T-helper 1 cell treated with Interleukin-12 subunit alpha and Interleukin-12 subunit beta and Interleukin-4 antibody, amounts not matched to agents 30 ng/mL and 1 ng/mL, for 36 hours (primary cell): ENCODE results near the gene TPRN. TPM values are rescaled to one million over a fixed set of nuclear protein-coding genes. Genes with fewer than 3 reads are reported as not detected.

Source experiments
- intact Hi-C: fragments of 100-400 bp; cut with micrococcal nuclease; formaldehyde crosslinking; loops from one replicate; pipeline ENCODE4 v1.15.1; 2024
- total RNA-seq: library from RNA; stranded (reverse); gene quantifications from 2 replicates; pipeline ENCODE4 v1.2.3, GENCODE V29; 2022

TPRN gene
- total RNA-seq, 1 donor from 2014 or later, result 9.5 TPM

DNA sequence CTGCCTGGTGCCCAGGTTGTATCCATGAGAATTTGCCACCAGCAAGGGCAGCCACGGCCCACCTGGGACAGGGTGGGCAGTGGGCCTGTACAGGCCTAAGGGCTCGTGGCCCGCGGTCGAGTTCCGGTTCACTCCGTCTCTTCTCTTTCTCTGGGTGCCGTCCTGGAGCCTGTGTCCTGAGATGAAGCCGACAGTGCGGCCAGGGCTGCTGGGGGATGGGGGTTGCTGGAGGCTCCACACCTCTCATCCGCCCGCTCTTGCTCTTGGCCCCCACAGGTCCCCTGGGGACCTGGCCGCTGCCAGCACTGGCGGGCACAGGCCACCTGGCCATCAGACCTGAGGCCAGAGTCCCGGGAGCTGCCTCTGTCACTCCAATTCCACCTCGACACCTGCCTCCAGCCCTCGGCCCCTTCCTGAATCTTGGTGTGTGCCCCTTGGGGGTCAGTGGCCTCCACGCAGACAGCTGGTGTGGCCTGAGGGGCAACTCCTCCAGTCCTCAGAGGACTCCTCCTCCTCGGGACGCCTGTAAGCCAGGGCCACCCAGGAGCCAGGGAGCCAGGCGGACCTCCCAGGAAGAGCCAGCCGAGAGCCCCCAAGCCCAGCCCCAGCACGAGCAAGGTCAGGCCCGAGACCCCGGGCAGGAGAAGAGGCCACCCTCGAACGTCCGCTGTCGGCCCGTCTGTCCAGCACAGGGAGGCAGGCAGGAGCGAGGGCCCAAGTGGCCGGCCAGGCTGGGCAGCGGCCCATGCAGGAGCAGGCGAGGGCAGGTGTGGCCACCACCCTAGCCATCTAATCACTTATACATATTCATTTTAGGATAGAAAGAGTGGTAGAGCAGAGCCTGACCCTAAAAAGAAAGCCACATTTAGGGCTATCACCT lies 35.9 kb downstream of the TPRN start:
- intact Hi-C loops, result no loop called here

GRCh38 chr9:137163805-137164204 lies 36.7 kb downstream of the TPRN start:
- intact Hi-C loops, result no loop called here

- intact Hi-C loops, result no loop called here
These were observed 37.2 kb downstream of the TPRN start for GRCh38 chr9:137163365-137163715.

- intact Hi-C loops, result no loop called here
These were observed 37.8 kb downstream of the TPRN start for GRCh38 chr9:137162505-137163364.

DNA sequence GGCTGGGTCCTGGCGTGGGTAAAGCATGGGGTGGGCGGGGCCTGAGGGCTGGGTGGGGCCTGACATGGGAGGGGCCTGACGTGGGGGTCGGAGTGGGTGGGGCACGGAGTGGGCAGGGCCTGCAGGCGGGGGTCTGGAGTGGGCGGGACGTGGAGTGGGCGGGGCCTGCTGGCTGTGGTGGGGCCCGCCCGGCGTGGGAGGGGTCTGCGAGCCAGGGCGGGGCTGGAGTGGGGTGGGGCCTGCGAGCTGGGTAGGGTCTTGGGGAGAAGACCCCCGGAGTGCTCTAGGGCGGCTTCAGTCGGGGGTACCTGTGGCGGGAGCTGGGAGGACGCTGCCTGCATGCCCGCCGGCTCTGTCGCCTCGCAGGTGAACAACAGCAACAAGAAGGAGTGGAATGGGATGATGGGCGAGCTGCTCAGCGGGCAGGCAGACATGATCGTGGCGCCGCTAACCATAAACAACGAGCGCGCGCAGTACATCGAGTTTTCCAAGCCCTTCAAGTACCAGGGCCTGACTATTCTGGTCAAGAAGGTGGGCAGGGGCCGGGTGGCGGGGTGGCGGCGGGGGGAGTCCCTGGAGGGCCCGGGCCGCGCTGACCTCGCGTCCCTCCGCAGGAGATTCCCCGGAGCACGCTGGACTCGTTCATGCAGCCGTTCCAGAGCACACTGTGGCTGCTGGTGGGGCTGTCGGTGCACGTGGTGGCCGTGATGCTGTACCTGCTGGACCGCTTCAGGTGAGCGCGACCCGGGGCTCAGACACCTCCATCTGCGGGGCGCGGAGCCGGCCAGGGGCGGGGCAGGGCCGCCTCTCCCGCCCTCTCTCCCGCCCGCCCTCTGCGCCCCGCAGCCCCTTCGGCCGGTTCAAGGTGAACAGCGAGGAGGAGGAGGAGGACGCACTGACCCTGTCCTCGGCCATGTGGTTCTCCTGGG lies 38.7 kb downstream of the TPRN start:
- intact Hi-C loops, result no loop called here

- intact Hi-C loops, result no loop called here
These were observed 39.6 kb downstream of the TPRN start for GRCh38 chr9:137160716-137161557.

GRCh38 chr9:137160054-137160425 lies 40.5 kb downstream of the TPRN start:
- intact Hi-C loops, result no loop called here

GRCh38 chr9:137159105-137160053 lies 41.2 kb downstream of the TPRN start:
- intact Hi-C loops, result loop anchor here (10.0 kb wide), 2 partner anchors 135 to 315 kb away; partner anchors contain the start of genes ABCA2, AJM1 and PHPT1

DNA sequence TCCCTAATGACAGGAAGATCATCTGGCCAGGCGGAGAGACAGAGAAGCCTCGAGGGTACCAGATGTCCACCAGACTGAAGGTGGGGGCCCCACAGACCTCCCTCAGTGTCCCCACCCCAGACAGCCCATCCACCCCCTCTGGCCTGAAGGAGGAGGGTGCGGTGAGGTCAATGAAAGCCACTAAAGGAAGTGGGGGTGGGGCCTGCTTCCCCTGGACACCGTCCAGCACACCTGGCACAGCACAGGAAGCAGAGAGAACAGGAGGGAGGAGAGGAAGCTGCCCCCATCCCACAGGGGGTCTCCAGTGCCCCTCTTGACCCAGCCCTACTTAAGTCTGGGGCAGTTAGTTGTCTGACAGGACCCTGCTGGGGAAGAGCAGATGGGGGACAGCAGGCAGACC lies 41.9 kb downstream of the TPRN start:
- intact Hi-C loops, result loop anchor here (10.0 kb wide), 2 partner anchors 134 to 314 kb away; partner anchors contain the start of genes ABCA2, AJM1 and PHPT1

DNA sequence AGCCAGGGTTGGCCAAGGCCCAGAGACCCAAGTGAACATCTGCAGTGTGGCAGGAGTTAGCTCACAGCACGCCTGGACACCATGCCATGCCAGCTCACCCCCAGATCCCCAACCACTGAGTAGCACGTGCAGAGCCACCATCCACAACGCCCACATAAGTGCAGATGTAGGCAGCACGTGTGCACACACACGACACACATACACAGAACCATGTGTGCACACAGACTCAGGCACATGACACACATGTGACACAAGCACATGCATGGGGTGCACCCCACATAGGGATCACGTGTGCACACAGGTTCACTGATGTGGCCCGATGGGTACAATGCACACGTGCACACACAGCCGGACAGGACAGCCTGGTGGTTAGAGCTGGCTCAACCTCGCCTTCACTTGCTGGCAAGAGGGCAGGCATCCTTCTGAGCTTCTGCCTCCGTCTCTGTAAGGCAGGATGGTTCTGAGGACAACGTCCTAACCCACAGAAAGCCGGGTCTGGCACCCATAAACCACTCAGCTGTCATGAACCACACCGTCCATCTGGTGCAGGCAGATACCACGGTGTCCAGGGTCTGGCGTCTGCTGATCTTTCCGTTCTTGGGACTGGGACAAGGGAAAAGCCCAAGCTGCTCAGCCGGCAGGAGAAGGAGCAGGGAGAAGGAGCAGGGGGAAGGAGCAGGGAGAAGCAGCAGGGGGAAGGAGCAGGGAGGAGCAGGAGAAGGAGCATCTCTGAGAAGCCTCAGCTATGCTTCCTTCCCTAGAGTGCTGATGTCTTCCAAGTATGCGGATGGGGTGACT lies 42.7 kb downstream of the TPRN start:
- intact Hi-C loops, result loop anchor here (1.0 to 10.0 kb wide), 5 partner anchors 43 to 313 kb away; partner anchors contain the start of genes ABCA2, AJM1, MAN1B1 and PHPT1

DNA sequence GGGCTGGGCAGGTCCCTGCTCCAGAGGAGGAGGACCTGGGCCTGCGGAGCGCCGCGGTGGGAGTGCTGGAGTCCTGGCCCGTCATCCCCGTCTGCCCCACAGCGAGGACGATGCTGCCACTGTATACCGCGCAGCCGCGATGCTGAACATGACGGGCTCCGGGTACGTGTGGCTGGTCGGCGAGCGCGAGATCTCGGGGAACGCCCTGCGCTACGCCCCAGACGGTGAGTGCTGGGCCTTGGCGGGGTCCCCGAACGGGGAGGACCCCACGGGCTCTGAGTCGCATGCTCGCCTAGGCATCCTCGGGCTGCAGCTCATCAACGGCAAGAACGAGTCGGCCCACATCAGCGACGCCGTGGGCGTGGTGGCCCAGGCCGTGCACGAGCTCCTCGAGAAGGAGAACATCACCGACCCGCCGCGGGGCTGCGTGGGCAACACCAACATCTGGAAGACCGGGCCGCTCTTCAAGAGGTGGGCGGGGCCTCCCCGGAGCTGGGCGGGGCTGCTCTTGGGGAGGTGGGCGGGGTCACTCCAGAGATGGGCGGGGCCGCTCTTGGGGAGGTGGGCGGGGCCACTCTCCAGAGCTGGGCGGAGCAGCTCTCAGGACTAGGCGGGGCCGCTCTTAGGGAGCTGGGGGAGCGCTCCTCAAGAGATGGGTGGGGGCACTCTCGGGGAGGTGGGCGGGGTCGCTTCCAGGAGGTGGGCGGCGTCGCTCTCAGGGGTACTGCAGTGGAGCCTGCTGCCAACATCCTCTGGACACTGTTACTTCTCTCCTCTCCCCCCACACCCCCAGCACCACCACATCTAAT lies 43.8 kb downstream of the TPRN start:
- intact Hi-C loops, result loop anchor here (1.0 to 10.0 kb wide), 5 partner anchors 44 to 312 kb away; partner anchors contain the start of genes ABCA2, AJM1, MAN1B1 and PHPT1

GRCh38 chr9:137152844-137153405 lies 47.6 kb downstream of the TPRN start:
- intact Hi-C loops, result loop anchor here (5.0 to 10.0 kb wide), 3 partner anchors 128 to 308 kb away; partner anchors contain the start of genes ABCA2, AJM1 and PHPT1

GRCh38 chr9:137150617-137151457 lies 49.7 kb downstream of the TPRN start:
- intact Hi-C loops, result loop anchor here (1.0 to 10.0 kb wide), 8 partner anchors 22 to 361 kb away; partner anchors contain the start of genes ABCA2, AJM1, ANAPC2 and PHPT1

- intact Hi-C loops, result loop anchor here (2.0 to 10.0 kb wide), 5 partner anchors 39 to 349 kb away; partner anchors contain the start of genes ABCA2, AJM1, ANAPC2 and PHPT1
These were observed 50.5 kb downstream of the TPRN start for GRCh38 chr9:137149942-137150616.

DNA sequence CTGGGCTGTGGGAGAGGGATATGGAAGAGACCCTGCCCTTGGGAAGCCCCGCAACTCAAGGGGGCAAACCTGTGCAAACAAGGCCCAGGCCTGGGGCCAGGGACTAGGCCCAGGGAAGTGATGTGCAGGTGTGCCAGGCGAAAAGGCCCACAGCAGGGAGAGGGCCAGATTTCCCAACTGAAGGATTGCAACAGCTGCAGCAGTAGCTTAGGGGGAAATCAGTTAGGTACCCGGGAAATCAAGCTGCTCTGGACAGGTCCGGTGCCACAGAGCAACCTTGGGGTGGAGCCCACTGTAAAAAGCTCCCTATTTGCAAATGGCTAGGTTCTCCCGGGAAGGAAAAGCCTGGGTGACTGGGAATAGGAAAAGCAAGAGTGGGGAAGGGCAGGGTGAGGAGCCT lies 51.2 kb downstream of the TPRN start:
- intact Hi-C loops, result no loop called here
